ENCODE measurements around the gene RNFT2. TPM values are rescaled to one million over a fixed set of nuclear protein-coding genes. Genes with fewer than 3 reads are reported as not detected.

The RNFT2 gene
- total RNA-seq, 1 experiment from 2014 or later = 34.9 TPM

GRCh38 chr12:116897476-116897875 lies 159.4 kb downstream of the RNFT2 start (continued):
- no peak for TF ChIP-seq MAX (IDR thresholded peaks at IDR 0.05)
- TF ChIP-seq EZH2 (IDR thresholded peaks at IDR 0.05) = no peak
- no peak for TF ChIP-seq FOSL1 (IDR thresholded peaks at IDR 0.05; ENCODE audit: low read depth)
- TF ChIP-seq CTCF (IDR thresholded peaks at IDR 0.05 in 2 of 3, conservative IDR thresholded peaks at IDR 0.05 in 1 of 3; ENCODE audit: borderline replicate concordance in 1 of 3, insufficient read depth in 1 of 3, low read depth in 2 of 3, low read length in 2 of 3) = no peak

GRCh38 chr12:116898669-116899068 lies 160.6 kb downstream of the RNFT2 start:
- Histone ChIP-seq H3K27me3 (ENCODE audit: insufficient read depth, low read length) (peaks cover 5% of the 10 kb centered on the region; the same call in 1 of the 2 replicates), H2AFZ (ENCODE audit: low read depth, low read length, poor library complexity, severe bottlenecking) (no peak overlapping the region), H3K36me3 (ENCODE audit: control insufficient read depth in 1 of 2, insufficient read depth in 2 of 2, low read length in 2 of 2) (no peaks in the 10 kb centered on the region), H3K79me2 (ENCODE audit: insufficient read depth, low read length) (no peaks in the 10 kb centered on the region), H3K9ac (ENCODE audit: low read length) (no peak overlapping the region), H3K27ac (ENCODE audit: low read depth, low read length) (no peak overlapping the region), H3K9me2 (ENCODE audit: insufficient read depth) (no peaks in the 10 kb centered on the region), H4K20me1 (ENCODE audit: insufficient read depth) (no peaks in the 10 kb centered on the region), H3K4me1 (ENCODE audit: control insufficient read depth in 1 of 2, insufficient read depth in 2 of 2, low read length in 2 of 2) (no peaks in the 10 kb centered on the region), H3K4me2 (ENCODE audit: low read length) (no peak overlapping the region), H3K9me3 (ENCODE audit: control insufficient read depth in 1 of 2, insufficient read depth in 1 of 2, low read depth in 1 of 2, low read length in 2 of 2) (no peaks in the 10 kb centered on the region), H3K4me3 (replicated peaks in 1 of 2; ENCODE audit: low read depth in 1 of 2, low read length in 2 of 2) (no peak overlapping the region)
- ATAC-seq (peak; percentile 70), DNase-seq (ENCODE audit: low read depth, low spot score) (no peak)
- ChIA-PET RAD21 (ENCODE audit: low non-redundant PET in 1 of 2, low total read pairs in 2 of 2, uncharacterized antibody in 2 of 2, unreplicated experiment in 2 of 2) (no interaction called here), POLR2A (no interaction called here), CTCF (no interaction called here)
- intact Hi-C loops (cut with micrococcal nuclease) = no loop called here
- TF ChIP-seq ZFX (IDR thresholded peaks at IDR 0.05) (no peak), CTCF (IDR thresholded peaks at IDR 0.05 in 2 of 3, conservative IDR thresholded peaks at IDR 0.05 in 1 of 3; ENCODE audit: borderline replicate concordance in 1 of 3, insufficient read depth in 1 of 3, low read depth in 2 of 3, low read length in 2 of 3) (no peak), EZH2 (IDR thresholded peaks at IDR 0.05) (no peak), POLR2A (IDR thresholded peaks at IDR 0.05; ENCODE audit: borderline replicate concordance, extremely low read depth, insufficient read depth, insufficient read length) (no peak), RAD21 (IDR thresholded peaks at IDR 0.05; ENCODE audit: low read depth) (no peak)
- TF ChIP-seq, protein P1, sequence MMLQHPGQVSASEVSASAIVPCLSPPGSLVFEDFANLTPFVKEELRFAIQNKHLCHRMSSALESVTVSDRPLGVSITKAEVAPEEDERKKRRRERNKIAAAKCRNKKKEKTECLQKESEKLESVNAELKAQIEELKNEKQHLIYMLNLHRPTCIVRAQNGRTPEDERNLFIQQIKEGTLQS (IDR thresholded peaks at IDR 0.05) = no peak
- no TSS peak for BruUV-seq (replicated peaks)

Data from HCT116 (cell line).